ENCODE data around the gene GALNT5.
"Not testable (repeated sequence)": the region's sequence is repeated elsewhere in the genome, so short reads cannot be mapped to it uniquely, and the experiment has no call there.

Gene GALNT5

GRCh38 chr2:157269060-157269459 lies 11.6 kb downstream of the GALNT5 start:
- TF ChIP-seq CTCF (IDR thresholded peaks at IDR 0.05; ENCODE audit: insufficient read depth, missing control alignments), result no peak
- DNase-seq (ENCODE audit: insufficient read length, low spot score) (no peak), FAIRE-seq (no peak)

GRCh38 chr2:157269922-157270321 lies 12.4 kb downstream of the GALNT5 start:
- no peak for FAIRE-seq
- no peak for TF ChIP-seq CTCF (IDR thresholded peaks at IDR 0.05; ENCODE audit: insufficient read depth, missing control alignments)

GRCh38 chr2:157271590-157272203 lies 14.2 kb downstream of the GALNT5 start:
- FAIRE-seq (no peak), DNase-seq (ENCODE audit: insufficient read length, low spot score) (no peak)
- no peak for TF ChIP-seq CTCF (IDR thresholded peaks at IDR 0.05; ENCODE audit: insufficient read depth, missing control alignments)

More at GRCh38 chr2:157269922-157270321, 12.4 kb downstream of the GALNT5 start:
- no peak for DNase-seq (ENCODE audit: insufficient read length, low spot score)

- not testable (repeated sequence) for DNase-seq (ENCODE audit: insufficient read length, low spot score); FAIRE-seq
Observed at GRCh38 chr2:157279311-157279710, 21.8 kb downstream of the GALNT5 start.

- FAIRE-seq, result no peak
- TF ChIP-seq CTCF (IDR thresholded peaks at IDR 0.05; ENCODE audit: insufficient read depth, missing control alignments), result no peak
Observed at GRCh38 chr2:157281316-157281715, 23.8 kb downstream of the GALNT5 start.

GRCh38 chr2:157283468-157283867 lies 26.0 kb downstream of the GALNT5 start:
- DNase-seq (ENCODE audit: insufficient read length, low spot score), result no peak
- TF ChIP-seq CTCF (IDR thresholded peaks at IDR 0.05; ENCODE audit: insufficient read depth, missing control alignments), result no peak
- FAIRE-seq, result no peak

More at GRCh38 chr2:157281316-157281715, 23.8 kb downstream of the GALNT5 start:
- no peak for DNase-seq (ENCODE audit: insufficient read length, low spot score)

GRCh38 chr2:157287160-157287559 lies 29.7 kb downstream of the GALNT5 start:
- FAIRE-seq (no peak), DNase-seq (ENCODE audit: insufficient read length, low spot score) (no peak)
- TF ChIP-seq CTCF (IDR thresholded peaks at IDR 0.05; ENCODE audit: insufficient read depth, missing control alignments), result no peak

- no peak for DNase-seq (ENCODE audit: insufficient read length, low spot score)
- no peak for FAIRE-seq
- no peak for TF ChIP-seq CTCF (IDR thresholded peaks at IDR 0.05; ENCODE audit: insufficient read depth, missing control alignments)
Observed at GRCh38 chr2:157290525-157290924, 33.0 kb downstream of the GALNT5 start.
